Measurements from ENCODE around the gene ZCCHC24.
A peak's percentile ranks its signal among the peaks of the same experiment; 100 is the strongest.

DNA sequence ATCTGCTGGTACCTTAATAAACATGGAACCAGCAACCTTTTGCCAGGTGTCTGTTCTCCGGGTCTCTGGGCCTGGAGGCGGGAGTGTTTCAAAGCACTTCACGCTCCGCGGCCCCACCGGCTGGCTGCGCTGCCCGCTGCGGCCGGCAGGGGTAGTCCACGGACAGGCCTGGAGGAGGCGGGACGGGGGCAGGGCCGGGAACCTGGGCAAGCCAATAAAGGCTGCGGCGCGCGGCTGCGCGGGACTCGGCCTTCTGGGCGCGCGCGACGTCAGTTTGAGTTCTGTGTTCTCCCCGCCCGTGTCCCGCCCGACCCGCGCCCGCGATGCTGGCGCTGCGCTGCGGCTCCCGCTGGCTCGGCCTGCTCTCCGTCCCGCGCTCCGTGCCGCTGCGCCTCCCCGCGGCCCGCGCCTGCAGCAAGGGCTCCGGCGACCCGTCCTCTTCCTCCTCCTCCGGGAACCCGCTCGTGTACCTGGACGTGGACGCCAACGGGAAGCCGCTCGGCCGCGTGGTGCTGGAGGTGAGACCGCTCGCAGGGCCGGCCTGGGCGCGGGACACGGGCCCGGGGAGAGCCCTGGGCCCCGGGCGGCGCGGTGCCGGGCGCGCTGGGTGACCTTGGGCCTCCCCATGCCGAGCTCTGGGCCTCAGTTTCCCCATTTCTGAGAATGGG lies 98.1 kb downstream of the ZCCHC24 start, which contains the start of gene PPIF:
- TF ChIP-seq, protein P1, sequence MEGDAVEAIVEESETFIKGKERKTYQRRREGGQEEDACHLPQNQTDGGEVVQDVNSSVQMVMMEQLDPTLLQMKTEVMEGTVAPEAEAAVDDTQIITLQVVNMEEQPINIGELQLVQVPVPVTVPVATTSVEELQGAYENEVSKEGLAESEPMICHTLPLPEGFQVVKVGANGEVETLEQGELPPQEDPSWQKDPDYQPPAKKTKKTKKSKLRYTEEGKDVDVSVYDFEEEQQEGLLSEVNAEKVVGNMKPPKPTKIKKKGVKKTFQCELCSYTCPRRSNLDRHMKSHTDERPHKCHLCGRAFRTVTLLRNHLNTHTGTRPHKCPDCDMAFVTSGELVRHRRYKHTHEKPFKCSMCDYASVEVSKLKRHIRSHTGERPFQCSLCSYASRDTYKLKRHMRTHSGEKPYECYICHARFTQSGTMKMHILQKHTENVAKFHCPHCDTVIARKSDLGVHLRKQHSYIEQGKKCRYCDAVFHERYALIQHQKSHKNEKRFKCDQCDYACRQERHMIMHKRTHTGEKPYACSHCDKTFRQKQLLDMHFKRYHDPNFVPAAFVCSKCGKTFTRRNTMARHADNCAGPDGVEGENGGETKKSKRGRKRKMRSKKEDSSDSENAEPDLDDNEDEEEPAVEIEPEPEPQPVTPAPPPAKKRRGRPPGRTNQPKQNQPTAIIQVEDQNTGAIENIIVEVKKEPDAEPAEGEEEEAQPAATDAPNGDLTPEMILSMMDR (IDR thresholded peaks at IDR 0.05), result peak; percentile 85 to 99 (median 94)
- peak; percentile 69 to 90 for TF ChIP-seq POLR2A (IDR thresholded peaks at IDR 0.05)
